ENCODE measurements around the gene CATSPER4.

DNA sequence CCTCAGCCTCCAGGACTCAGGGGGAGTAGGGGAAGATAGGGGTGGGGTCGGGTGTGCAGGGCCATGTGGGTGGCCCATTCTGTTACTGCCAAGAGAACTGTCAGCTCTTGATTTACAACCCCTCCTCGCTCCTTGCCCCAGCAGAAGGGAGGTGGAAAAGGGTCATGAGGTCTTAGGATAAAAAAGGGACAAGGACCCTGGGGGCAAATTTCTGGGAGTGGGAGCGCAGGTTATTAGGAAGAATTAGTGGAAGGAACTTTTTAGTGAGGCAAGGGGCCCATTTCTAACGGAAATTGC, 30.7 kb upstream of the CATSPER4 start:
- TF ChIP-seq TAF1 (CRISPR knock-in tag; IDR thresholded peaks at IDR 0.05) (no peak), KDM1A (CRISPR knock-in tag; IDR thresholded peaks at IDR 0.05) (no peak), NR2F1 (CRISPR knock-in tag; IDR thresholded peaks at IDR 0.05) (no peak), TSC22D2 (CRISPR knock-in tag; IDR thresholded peaks at IDR 0.05; ENCODE audit: borderline replicate concordance) (no peak)
- TF ChIP-seq, protein P1, sequence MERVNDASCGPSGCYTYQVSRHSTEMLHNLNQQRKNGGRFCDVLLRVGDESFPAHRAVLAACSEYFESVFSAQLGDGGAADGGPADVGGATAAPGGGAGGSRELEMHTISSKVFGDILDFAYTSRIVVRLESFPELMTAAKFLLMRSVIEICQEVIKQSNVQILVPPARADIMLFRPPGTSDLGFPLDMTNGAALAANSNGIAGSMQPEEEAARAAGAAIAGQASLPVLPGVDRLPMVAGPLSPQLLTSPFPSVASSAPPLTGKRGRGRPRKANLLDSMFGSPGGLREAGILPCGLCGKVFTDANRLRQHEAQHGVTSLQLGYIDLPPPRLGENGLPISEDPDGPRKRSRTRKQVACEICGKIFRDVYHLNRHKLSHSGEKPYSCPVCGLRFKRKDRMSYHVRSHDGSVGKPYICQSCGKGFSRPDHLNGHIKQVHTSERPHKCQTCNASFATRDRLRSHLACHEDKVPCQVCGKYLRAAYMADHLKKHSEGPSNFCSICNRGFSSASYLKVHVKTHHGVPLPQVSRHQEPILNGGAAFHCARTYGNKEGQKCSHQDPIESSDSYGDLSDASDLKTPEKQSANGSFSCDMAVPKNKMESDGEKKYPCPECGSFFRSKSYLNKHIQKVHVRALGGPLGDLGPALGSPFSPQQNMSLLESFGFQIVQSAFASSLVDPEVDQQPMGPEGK (CRISPR knock-in tag; IDR thresholded peaks at IDR 0.05): no peak
- TF ChIP-seq, protein P2, sequence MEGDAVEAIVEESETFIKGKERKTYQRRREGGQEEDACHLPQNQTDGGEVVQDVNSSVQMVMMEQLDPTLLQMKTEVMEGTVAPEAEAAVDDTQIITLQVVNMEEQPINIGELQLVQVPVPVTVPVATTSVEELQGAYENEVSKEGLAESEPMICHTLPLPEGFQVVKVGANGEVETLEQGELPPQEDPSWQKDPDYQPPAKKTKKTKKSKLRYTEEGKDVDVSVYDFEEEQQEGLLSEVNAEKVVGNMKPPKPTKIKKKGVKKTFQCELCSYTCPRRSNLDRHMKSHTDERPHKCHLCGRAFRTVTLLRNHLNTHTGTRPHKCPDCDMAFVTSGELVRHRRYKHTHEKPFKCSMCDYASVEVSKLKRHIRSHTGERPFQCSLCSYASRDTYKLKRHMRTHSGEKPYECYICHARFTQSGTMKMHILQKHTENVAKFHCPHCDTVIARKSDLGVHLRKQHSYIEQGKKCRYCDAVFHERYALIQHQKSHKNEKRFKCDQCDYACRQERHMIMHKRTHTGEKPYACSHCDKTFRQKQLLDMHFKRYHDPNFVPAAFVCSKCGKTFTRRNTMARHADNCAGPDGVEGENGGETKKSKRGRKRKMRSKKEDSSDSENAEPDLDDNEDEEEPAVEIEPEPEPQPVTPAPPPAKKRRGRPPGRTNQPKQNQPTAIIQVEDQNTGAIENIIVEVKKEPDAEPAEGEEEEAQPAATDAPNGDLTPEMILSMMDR (CRISPR knock-in tag; IDR thresholded peaks at IDR 0.05): no peak
